HG03442 (cell line): Measurements from ENCODE around the gene TPPP.

Experiments used
- ATAC-seq: cut with Tn5 transposase; IDR thresholded peaks from one replicate; pipeline ENCODE4 v1.9.1; 2021; ENCODE audit warnings: mild to moderate bottlenecking, moderate library complexity; ENCODE audit not compliant: unreplicated experiment

TPPP gene

GRCh38 chr5:610744-611730 is 82.1 kb downstream of the TPPP start:
- ATAC-seq: no peak

GRCh38 chr5:610011-610743 is 83.0 kb downstream of the TPPP start:
- no peak for ATAC-seq
